ENCODE measurements around the gene PGAP6.

PGAP6 gene

GRCh38 chr16:370979-371514 lies 10.7 kb downstream of the PGAP6 start:
- peaks cover 83% of the 10 kb centered on the region for H3K36me3 ChIP-seq (ENCODE audit: control insufficient read depth, insufficient read depth, low read length)
- no peak overlapping the region for H3K4me3 ChIP-seq (ENCODE audit: extremely low read depth, insufficient read depth, low read length, poor library complexity, severe bottlenecking)
- H3K4me1 ChIP-seq (ENCODE audit: control insufficient read depth, insufficient read depth, low read length, poor library complexity, severe bottlenecking): peaks cover 10% of the 10 kb centered on the region
- no peak overlapping the region for H3K27ac ChIP-seq (ENCODE audit: low read depth, low read length, severe bottlenecking)
- whole genome bisulfite sequencing, 2 experiments (ENCODE audit: insufficient coverage in 2 of 2): 83 to 84% methylated on average over 9 to 10 of the region's 10 CpGs
- no peaks in the 10 kb centered on the region for H3K9me3 ChIP-seq (ENCODE audit: control insufficient read depth, low read length)

GRCh38 chr16:370443-370842 lies 11.3 kb downstream of the PGAP6 start, which contains the start of gene MRPL28:
Gene MRPL28 (minus strand): TSS chr16:370538. CDS start chr16:370218, 320 bp downstream.
- peaks cover 10% of the 10 kb centered on the region for H3K4me1 ChIP-seq (ENCODE audit: control insufficient read depth, insufficient read depth, low read length, poor library complexity, severe bottlenecking)
- 0% methylated on average over 8 to 15 of the region's 30 CpGs for WGBS, 2 experiments (ENCODE audit: insufficient coverage in 2 of 2)
- H3K27ac ChIP-seq (ENCODE audit: low read depth, low read length, severe bottlenecking): no peak within 1 kb of the TSS
- no peaks in the 10 kb centered on the region for H3K9me3 ChIP-seq (ENCODE audit: control insufficient read depth, low read length)
- H3K4me3 ChIP-seq (ENCODE audit: extremely low read depth, insufficient read depth, low read length, poor library complexity, severe bottlenecking): peak within 1 kb of the TSS; percentile 37
- H3K36me3 ChIP-seq (ENCODE audit: control insufficient read depth, insufficient read depth, low read length): peaks cover 77% of the 10 kb centered on the region

- H3K4me3 ChIP-seq (ENCODE audit: extremely low read depth, insufficient read depth, low read length, poor library complexity, severe bottlenecking): peak overlapping the region; percentile 37
- no peak overlapping the region for H3K27ac ChIP-seq (ENCODE audit: low read depth, low read length, severe bottlenecking)
- peaks cover 10% of the 10 kb centered on the region for H3K4me1 ChIP-seq (ENCODE audit: control insufficient read depth, insufficient read depth, low read length, poor library complexity, severe bottlenecking)
- WGBS, 2 experiments (ENCODE audit: insufficient coverage in 2 of 2): 22 to 35% methylated on average over 16 to 24 of the region's 44 CpGs
- peaks cover 72% of the 10 kb centered on the region for H3K36me3 ChIP-seq (ENCODE audit: control insufficient read depth, insufficient read depth, low read length)
- H3K9me3 ChIP-seq (ENCODE audit: control insufficient read depth, low read length): no peaks in the 10 kb centered on the region
Measured at GRCh38 chr16:369866-370436, 11.8 kb downstream of the PGAP6 start.

- Histone ChIP-seq H3K4me1 (ENCODE audit: control insufficient read depth, insufficient read depth, low read length, poor library complexity, severe bottlenecking) (peaks cover 10% of the 10 kb centered on the region), H3K9me3 (ENCODE audit: control insufficient read depth, low read length) (no peaks in the 10 kb centered on the region), H3K27ac (ENCODE audit: low read depth, low read length, severe bottlenecking) (no peak overlapping the region), H3K36me3 (ENCODE audit: control insufficient read depth, insufficient read depth, low read length) (peaks cover 66% of the 10 kb centered on the region), H3K4me3 (ENCODE audit: extremely low read depth, insufficient read depth, low read length, poor library complexity, severe bottlenecking) (peak overlapping the region; percentile 37)
- WGBS, 2 experiments (ENCODE audit: insufficient coverage in 2 of 2): 90 to 93% methylated on average over 20 of the region's 20 CpGs
Measured at GRCh38 chr16:369275-369865, 12.4 kb downstream of the PGAP6 start.

GRCh38 chr16:368388-369158 lies 13.2 kb downstream of the PGAP6 start:
- peaks cover 58% of the 10 kb centered on the region for H3K36me3 ChIP-seq (ENCODE audit: control insufficient read depth, insufficient read depth, low read length)
- WGBS, 2 experiments (ENCODE audit: insufficient coverage in 2 of 2): 94 to 97% methylated on average over 25 to 26 of the region's 29 CpGs
- H3K4me1 ChIP-seq (ENCODE audit: control insufficient read depth, insufficient read depth, low read length, poor library complexity, severe bottlenecking): peaks cover 10% of the 10 kb centered on the region
- H3K4me3 ChIP-seq (ENCODE audit: extremely low read depth, insufficient read depth, low read length, poor library complexity, severe bottlenecking): no peak overlapping the region
- no peaks in the 10 kb centered on the region for H3K9me3 ChIP-seq (ENCODE audit: control insufficient read depth, low read length)
- H3K27ac ChIP-seq (ENCODE audit: low read depth, low read length, severe bottlenecking): no peak overlapping the region

- H3K4me3 ChIP-seq (ENCODE audit: extremely low read depth, insufficient read depth, low read length, poor library complexity, severe bottlenecking): no peak overlapping the region
- H3K4me1 ChIP-seq (ENCODE audit: control insufficient read depth, insufficient read depth, low read length, poor library complexity, severe bottlenecking): peaks cover 10% of the 10 kb centered on the region
- 93 to 97% methylated on average over 16 to 17 of the region's 18 CpGs for WGBS, 2 experiments (ENCODE audit: insufficient coverage in 2 of 2)
- H3K27ac ChIP-seq (ENCODE audit: low read depth, low read length, severe bottlenecking): no peak overlapping the region
- H3K9me3 ChIP-seq (ENCODE audit: control insufficient read depth, low read length): no peaks in the 10 kb centered on the region
- H3K36me3 ChIP-seq (ENCODE audit: control insufficient read depth, insufficient read depth, low read length): peaks cover 47% of the 10 kb centered on the region
Measured at GRCh38 chr16:367333-367903, 14.4 kb downstream of the PGAP6 start.

- WGBS, 2 experiments (ENCODE audit: insufficient coverage in 2 of 2): 87 to 90% methylated on average over 8 to 10 of the region's 10 CpGs
- no peak overlapping the region for H3K27ac ChIP-seq (ENCODE audit: low read depth, low read length, severe bottlenecking)
- peaks cover 10% of the 10 kb centered on the region for H3K4me1 ChIP-seq (ENCODE audit: control insufficient read depth, insufficient read depth, low read length, poor library complexity, severe bottlenecking)
- H3K4me3 ChIP-seq (ENCODE audit: extremely low read depth, insufficient read depth, low read length, poor library complexity, severe bottlenecking): no peak overlapping the region
- peaks cover 37% of the 10 kb centered on the region for H3K36me3 ChIP-seq (ENCODE audit: control insufficient read depth, insufficient read depth, low read length)
- H3K9me3 ChIP-seq (ENCODE audit: control insufficient read depth, low read length): no peaks in the 10 kb centered on the region
Measured at GRCh38 chr16:366476-366875, 15.3 kb downstream of the PGAP6 start.

GRCh38 chr16:364595-365491 lies 16.9 kb downstream of the PGAP6 start:
- H3K9me3 ChIP-seq (ENCODE audit: control insufficient read depth, low read length): no peaks in the 10 kb centered on the region
- H3K4me3 ChIP-seq (ENCODE audit: extremely low read depth, insufficient read depth, low read length, poor library complexity, severe bottlenecking): no peak overlapping the region
- H3K27ac ChIP-seq (ENCODE audit: low read depth, low read length, severe bottlenecking): no peak overlapping the region
- WGBS, 2 experiments (ENCODE audit: insufficient coverage in 2 of 2): 85 to 87% methylated on average over 17 to 18 of the region's 19 CpGs
- peaks cover 5% of the 10 kb centered on the region for H3K4me1 ChIP-seq (ENCODE audit: control insufficient read depth, insufficient read depth, low read length, poor library complexity, severe bottlenecking)
- peaks cover 33% of the 10 kb centered on the region for H3K36me3 ChIP-seq (ENCODE audit: control insufficient read depth, insufficient read depth, low read length)

- Histone ChIP-seq H3K4me3 (ENCODE audit: extremely low read depth, insufficient read depth, low read length, poor library complexity, severe bottlenecking) (no peak overlapping the region), H3K4me1 (ENCODE audit: control insufficient read depth, insufficient read depth, low read length, poor library complexity, severe bottlenecking) (no peaks in the 10 kb centered on the region), H3K27ac (ENCODE audit: low read depth, low read length, severe bottlenecking) (no peak overlapping the region), H3K9me3 (ENCODE audit: control insufficient read depth, low read length) (no peaks in the 10 kb centered on the region), H3K36me3 (ENCODE audit: control insufficient read depth, insufficient read depth, low read length) (peaks cover 29% of the 10 kb centered on the region)
- 78 to 80% methylated on average over 15 of the region's 24 CpGs for WGBS, 2 experiments (ENCODE audit: insufficient coverage in 2 of 2)
Measured at GRCh38 chr16:363766-364490, 17.9 kb downstream of the PGAP6 start.
